GM21447 (cell line): Measurements from ENCODE around the gene MGA.
A peak's percentile ranks its signal among the peaks of the same experiment; 100 is the strongest.
"Not testable (repeated sequence)": the region's sequence is repeated elsewhere in the genome, so short reads cannot be mapped to it uniquely, and the experiment has no call there.

Experiments
- ATAC-seq: cut with Tn5 transposase; IDR thresholded peaks from one replicate; pipeline ENCODE4 v1.9.1; 2021; ENCODE audit not compliant: unreplicated experiment

Gene MGA

GRCh38 chr15:41703120-41703519, 42.9 kb downstream of the MGA start:
- no peak for ATAC-seq

GRCh38 chr15:41713047-41713446, 52.8 kb downstream of the MGA start:
- ATAC-seq = no peak

DNA sequence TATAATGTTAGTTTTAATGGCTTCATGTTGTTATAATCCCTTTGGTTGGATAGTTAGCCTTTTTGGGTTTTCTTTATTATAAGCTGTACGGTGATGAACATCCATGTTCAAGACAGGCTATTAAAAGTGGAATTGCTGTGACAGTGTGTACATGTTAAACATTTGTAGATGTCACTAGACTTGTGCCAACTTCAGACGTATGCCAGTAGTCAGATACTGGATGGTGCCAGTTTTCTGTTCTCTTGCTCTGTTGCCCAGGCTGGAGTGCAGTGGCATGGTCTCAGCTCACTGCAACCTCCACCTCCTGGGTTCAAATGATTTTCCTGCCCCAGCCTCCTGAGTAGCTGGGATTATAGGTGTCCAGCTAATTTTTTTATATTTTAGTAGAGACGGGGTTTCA, 54.1 kb downstream of the MGA start:
- no peak for ATAC-seq

- ATAC-seq = no peak
These were observed 56.7 kb downstream of the MGA start for GRCh38 chr15:41716864-41717263.

DNA sequence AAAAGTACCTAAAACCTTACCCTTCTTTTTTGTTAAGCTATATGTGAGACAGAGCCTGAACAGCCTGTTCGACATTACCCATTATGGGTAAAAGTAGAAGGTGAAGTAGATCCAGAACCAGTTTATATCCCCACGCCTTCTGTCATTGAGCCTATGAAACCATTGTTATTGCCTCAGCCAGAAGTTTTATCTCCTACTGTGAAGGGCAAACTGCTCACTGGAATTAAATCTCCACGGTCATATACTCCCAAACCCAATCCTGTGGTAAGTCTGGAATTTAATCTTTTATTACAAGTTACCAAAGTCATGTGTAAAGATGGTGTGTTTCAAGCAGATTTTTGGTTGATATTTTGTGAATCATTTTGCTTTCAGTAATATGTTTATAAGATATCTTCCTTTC, 66.9 kb downstream of the MGA start:
- no peak for ATAC-seq

DNA sequence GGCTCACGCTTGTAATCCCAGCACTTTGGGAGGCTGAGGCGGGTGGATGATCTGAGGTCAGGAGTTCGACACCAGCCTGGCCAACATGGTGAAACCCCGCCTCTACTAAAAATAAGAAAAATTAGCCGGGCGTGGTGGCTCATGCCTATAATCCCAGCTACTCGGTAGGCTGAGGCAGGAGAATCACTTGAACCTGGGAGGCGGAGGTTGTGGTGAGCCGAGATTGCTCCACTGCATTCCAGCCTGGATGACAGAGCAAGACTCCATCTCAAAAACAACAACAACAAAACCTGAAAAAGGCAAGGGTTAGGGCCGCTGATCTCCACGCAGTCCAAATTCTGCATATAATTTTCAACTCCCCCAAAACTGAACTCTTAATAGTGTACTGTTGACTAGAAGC, 67.9 kb downstream of the MGA start:
- not testable (repeated sequence) for ATAC-seq

- ATAC-seq = no peak
These were observed 70.3 kb downstream of the MGA start for GRCh38 chr15:41730543-41730942.

DNA sequence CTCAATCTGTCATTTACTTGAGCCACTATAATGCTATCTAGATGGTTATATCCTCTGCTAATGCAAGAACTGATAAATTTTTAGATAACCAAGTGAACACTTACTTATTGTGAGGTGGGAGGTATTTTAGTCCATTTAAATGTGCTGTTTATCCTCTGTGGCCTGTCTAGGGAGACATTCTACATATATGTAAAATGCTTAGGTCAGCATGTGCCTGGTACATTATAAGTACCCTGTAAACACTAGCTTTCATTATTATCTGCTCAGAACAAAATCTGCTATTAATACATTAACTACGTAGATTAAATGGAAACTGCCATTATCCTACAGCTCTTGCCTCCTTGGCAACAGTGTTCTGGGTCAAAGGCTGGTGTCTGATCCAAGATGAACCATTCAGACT, 72.3 kb downstream of the MGA start:
- ATAC-seq = no peak

DNA sequence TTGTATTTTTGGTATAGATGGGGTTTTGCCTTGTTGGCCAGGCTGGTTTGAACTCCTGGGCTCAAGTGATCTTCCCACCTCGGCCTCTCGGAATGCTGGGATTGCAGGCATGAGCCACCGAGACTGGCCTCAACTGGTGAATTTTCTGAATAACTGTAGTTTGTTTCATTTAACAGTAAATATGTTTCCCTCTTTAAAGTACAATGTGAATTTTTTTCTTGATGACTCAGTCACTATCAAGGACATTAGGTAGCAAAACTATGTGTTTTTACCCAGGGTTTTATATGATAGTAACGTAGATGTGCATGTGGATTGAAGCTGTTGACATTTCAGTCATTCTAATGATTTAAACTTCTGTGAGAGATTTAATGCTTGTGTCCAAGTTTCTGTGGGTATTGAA, 73.9 kb downstream of the MGA start:
- ATAC-seq = no peak

DNA sequence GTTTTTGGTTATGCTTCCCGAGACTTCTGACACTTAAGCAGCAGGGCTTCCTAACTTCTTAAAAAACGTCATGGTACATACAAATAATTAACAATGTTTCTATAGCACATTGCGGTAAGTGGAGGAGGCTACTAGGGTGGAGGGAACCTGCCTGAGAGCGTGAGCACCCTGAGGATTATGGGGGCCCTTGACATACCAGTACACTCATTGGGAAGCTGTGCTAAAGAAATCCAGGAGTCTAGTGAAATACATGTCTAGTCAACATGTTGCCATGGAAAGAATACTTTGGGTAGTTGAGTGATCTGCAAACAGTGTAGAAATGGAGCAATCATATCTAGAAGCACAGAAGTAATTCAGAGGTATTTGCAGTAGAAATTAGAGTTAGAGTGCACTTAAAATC, 74.8 kb downstream of the MGA start:
- no peak for ATAC-seq

- not testable (repeated sequence) for ATAC-seq
These were observed 75.3 kb downstream of the MGA start for GRCh38 chr15:41735492-41735891.

GRCh38 chr15:41746802-41747201, 86.6 kb downstream of the MGA start:
- no peak for ATAC-seq

DNA sequence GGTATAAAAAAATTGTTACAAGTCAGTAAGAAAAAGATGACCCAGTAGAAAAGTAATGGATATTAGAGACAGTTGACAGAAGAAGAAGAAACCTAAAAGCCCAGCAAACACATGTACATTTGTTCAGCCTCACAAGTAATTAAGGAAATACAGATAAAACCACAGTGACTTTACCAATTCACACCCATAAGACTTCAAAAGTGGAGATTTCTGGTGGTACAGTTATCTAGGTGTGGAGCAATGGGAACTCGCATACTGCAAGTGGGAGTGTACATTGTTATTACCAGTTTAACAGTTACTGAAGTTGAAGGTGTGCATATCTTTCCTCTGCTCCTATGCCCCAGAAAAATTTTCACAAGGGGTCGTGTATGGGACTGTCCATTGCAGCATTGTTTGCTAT, 96.0 kb downstream of the MGA start:
- no peak for ATAC-seq

- ATAC-seq = no peak
These were observed 112.6 kb downstream of the MGA start for GRCh38 chr15:41772720-41773331.

DNA sequence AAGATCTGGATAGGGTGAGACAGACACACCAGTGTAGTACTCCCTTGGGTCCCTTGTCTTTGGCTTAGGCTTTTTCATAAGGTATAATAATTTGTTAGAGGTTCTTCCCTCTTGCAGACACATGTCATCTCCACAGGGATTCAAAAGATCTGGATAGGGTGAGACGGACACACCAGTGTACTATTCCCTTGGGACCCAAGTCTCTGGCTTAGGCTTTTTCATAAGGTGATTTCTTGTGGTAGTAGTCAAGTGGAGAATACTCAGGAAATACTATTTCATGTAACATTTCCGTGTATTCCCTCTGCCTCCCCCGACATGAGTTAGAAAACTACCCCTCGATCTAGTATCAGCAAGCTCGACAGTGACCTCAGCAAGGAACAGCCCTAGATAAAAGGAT, 113.1 kb downstream of the MGA start:
- no peak for ATAC-seq

DNA sequence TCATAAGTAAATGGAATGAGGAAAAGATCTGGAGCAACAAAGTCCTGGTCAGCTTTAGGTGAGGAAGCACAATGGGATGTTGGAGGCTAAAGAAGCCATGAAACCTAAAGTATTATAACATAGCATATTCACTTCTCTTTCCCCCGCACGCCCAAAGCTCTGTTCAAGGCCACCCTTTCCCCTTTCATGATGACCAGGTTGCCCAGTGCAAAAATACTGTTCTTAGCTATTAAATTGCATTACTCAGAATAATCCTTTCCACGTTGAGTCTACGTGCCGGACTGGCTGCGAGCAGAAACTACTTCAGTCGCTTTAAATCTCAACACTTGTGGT, 113.5 kb downstream of the MGA start:
- ATAC-seq = no peak

DNA sequence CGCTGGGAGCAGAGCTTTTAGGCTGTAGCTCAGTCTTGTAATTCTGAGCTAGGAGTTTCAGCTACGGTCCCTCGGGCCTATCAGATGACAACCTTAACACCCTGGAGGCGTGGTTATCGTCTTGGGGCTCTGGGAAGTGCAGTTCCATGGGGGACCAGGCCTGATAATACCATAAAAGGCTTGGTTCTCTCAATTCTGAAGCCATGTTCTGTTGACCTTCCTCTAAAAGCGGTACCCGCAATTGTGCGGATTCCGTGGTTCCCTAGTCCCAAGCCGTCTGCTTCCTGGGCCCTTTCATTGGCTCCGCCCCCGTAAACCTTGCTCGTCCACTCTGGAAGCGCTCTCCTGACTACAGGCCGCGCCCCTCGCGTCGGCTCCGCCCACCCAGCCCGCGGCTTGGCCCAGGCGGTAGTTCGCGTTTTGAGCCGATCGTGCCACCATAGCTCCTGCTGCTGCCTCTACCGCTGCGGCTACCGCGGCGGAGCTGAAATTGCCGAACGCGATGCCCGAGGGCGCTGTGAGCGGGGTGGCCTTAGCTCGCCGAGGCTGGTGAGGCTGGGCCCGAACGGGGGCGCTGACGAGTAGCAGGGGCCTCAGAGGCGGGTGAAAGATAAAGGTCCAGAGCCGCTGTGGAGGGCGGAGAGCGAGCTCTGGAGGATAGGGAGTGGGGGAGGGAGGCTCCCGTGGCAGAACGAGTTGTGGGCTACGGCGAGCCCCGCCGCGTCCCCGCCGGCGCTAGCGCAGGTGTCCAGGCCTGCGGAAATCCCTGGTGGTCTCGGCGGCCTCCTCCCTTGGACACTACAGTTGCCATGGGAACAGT, 114.1 kb downstream of the MGA start, which contains the start of gene MAPKBP1:
Gene MAPKBP1, plus strand, starts transcription at position 423 of the 820 bp plus-strand sequence. CDS start 792 bp downstream, outside the sequence.
- peak; percentile 75 for ATAC-seq

DNA sequence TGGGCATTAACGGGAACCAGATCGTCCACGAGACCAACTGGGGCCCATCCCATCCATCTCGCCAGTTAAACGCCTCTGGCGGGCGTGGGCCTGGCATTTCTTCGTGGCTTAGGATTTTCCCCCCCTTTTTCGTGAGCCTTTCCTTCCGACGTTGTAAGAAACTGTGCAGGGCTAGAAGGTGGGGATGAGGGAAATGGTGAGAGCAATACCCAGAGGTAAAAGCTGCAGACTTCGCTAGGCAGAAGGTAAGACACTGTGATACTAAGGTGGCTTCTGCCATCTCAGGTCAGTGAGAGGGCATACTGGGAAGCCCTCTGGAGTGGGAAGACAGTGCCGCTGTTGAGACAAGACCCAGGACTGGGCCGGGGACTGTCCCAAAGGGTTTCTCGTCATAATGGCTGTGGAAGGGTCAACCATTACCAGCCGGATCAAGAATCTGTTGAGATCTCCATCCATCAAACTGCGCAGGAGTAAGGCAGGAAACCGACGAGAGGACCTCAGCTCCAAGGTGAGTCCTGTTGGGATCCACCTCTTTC, 114.7 kb downstream of the MGA start:
- ATAC-seq = no peak

- no peak for ATAC-seq
These were observed 115.4 kb downstream of the MGA start for GRCh38 chr15:41775651-41776050.

GRCh38 chr15:41777421-41777973, 117.3 kb downstream of the MGA start:
- no peak for ATAC-seq

DNA sequence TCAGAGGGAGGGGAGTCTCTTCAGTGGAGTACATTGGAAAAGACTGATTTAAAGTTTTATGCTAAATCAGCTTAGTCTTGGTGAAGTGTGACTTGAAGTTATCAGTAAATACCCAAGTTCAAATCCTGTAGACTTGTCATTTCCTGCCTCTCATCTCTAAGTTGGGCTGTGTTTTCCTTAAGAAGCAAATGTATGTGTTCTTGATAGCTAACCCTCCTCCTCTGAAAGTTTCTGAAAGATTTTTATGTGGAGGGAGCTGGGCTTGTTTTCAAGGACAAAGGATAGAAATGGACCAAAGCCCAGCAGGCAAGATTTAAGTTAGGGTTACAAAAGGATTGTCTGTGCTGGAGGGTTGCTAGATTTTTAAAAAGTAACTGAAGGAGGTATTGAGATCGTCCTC, 118.3 kb downstream of the MGA start:
- no peak for ATAC-seq

GRCh38 chr15:41779662-41780157, 119.5 kb downstream of the MGA start:
- ATAC-seq = no peak
